ENCODE data around the gene EIF4G3. TPM values are rescaled to one million over a fixed set of nuclear protein-coding genes. Genes with fewer than 3 reads are reported as not detected.

The EIF4G3 gene
- total and polyA plus RNA-seq, 2 donors (not counting 3 experiments of a cell fraction or from before 2014, with no cell fraction given): 40.7 to 78.5 TPM

DNA sequence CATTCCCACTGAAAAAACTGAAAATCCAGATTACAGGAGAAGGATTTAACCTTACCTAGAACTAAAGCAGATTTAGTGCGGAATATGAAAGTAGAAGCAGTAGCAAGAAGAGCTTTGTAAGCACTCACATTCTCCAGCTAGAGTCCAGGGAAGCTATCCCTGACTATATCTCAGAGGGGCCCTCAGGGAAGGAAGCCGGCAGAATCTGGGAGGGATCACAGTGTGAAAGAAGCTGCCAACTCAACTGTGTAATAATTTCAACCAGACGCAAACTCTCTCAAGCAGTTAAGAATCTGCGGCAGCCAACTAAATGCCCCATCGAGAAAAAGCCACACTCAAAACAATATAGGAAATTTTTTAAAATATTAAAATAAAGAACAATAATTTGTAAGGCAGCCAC is 163.8 kb downstream of the EIF4G3 start:
- no TSS peak for BruUV-seq (replicated peaks)
- TF ChIP-seq, protein P1, sequence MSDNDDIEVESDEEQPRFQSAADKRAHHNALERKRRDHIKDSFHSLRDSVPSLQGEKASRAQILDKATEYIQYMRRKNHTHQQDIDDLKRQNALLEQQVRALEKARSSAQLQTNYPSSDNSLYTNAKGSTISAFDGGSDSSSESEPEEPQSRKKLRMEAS (IDR thresholded peaks at IDR 0.05; ENCODE audit: insufficient read depth, insufficient read length): no peak
- TF ChIP-seq JUN (IDR thresholded peaks at IDR 0.05; ENCODE audit: borderline replicate concordance, insufficient read depth, insufficient read length, low read depth) (no peak), FOS (IDR thresholded peaks at IDR 0.05; ENCODE audit: borderline replicate concordance, insufficient read depth, low read length) (no peak), MYC (IDR thresholded peaks at IDR 0.05; ENCODE audit: low read depth, low read length) (no peak), POLR2AphosphoS5 (IDR thresholded peaks at IDR 0.05; ENCODE audit: insufficient read depth, low read depth, low read length) (no peak), EZH2 (IDR thresholded peaks at IDR 0.05; ENCODE audit: borderline replicate concordance, low read depth, low read length, severe bottlenecking) (no peak)
- TF ChIP-seq, protein P2, sequence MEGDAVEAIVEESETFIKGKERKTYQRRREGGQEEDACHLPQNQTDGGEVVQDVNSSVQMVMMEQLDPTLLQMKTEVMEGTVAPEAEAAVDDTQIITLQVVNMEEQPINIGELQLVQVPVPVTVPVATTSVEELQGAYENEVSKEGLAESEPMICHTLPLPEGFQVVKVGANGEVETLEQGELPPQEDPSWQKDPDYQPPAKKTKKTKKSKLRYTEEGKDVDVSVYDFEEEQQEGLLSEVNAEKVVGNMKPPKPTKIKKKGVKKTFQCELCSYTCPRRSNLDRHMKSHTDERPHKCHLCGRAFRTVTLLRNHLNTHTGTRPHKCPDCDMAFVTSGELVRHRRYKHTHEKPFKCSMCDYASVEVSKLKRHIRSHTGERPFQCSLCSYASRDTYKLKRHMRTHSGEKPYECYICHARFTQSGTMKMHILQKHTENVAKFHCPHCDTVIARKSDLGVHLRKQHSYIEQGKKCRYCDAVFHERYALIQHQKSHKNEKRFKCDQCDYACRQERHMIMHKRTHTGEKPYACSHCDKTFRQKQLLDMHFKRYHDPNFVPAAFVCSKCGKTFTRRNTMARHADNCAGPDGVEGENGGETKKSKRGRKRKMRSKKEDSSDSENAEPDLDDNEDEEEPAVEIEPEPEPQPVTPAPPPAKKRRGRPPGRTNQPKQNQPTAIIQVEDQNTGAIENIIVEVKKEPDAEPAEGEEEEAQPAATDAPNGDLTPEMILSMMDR (IDR thresholded peaks at IDR 0.05; ENCODE audit: extremely low read depth in 1 of 2, insufficient read depth in 1 of 2, low read depth in 1 of 2, low read length in 2 of 2): no peak
- peaks cover 0 to 2% of the 10 kb centered on the region in 2 experiments for H3K36me3 ChIP-seq (ENCODE audit: control insufficient read depth in 2 of 2, extremely low read depth in 1 of 2, insufficient read depth in 2 of 2, low read length in 2 of 2)
- H3K9me1 ChIP-seq (replicated peaks; ENCODE audit: control insufficient read depth, extremely low read depth, insufficient read depth, low read length): no peaks in the 10 kb centered on the region
- H3K9me3 ChIP-seq (replicated peaks; ENCODE audit: control insufficient read depth, insufficient read depth, low read length): no peaks in the 10 kb centered on the region
- no peak for DNase-seq (ENCODE audit: low read depth, low spot score)
- no peak overlapping the region for H2AFZ ChIP-seq (ENCODE audit: low read depth, low read length)
- intact Hi-C loops (cut with micrococcal nuclease): no loop called here
- dilution Hi-C loops (cut with MboI; ENCODE audit: extremely low pct_ligation_motif_present, low sequenced_read_pairs): no loop called here
- peaks cover 2% of the 10 kb centered on the region for H4K20me1 ChIP-seq (replicated peaks; ENCODE audit: control insufficient read depth, extremely low read depth, insufficient read depth, low read length)
- H3K9ac ChIP-seq (replicated peaks; ENCODE audit: extremely low read depth, insufficient read depth, low read length): no peak overlapping the region
- no peaks in the 10 kb centered on the region for H3K27me3 ChIP-seq (ENCODE audit: control insufficient read depth in 2 of 2, insufficient read depth in 2 of 2, low read length in 2 of 2)
- CTCF ChIA-PET: interaction anchor here (0.6 to 1.3 kb wide), 3 partner anchors 10 to 169 kb away, joined by 3 to 4 read pairs (median 3); no protein-coding TSS in a partner anchor
- POLR2A ChIA-PET: no interaction called here
- no peak overlapping the region for H3K27ac ChIP-seq (ENCODE audit: insufficient read depth, low read depth, low read length)
- no peak overlapping the region for H3K4me3 ChIP-seq (replicated peaks in 1 of 3; ENCODE audit: insufficient read depth in 1 of 3, low read depth in 1 of 3, low read length in 3 of 3)
- H3K4me2 ChIP-seq (ENCODE audit: insufficient read depth, low read length): no peak overlapping the region
- H3K79me2 ChIP-seq (ENCODE audit: control insufficient read depth, insufficient read depth, low read length): peaks cover 56% of the 10 kb centered on the region
- no peak for FAIRE-seq
- no peaks in the 10 kb centered on the region for H3K4me1 ChIP-seq (ENCODE audit: control insufficient read depth, extremely low read depth, insufficient read depth, low read length)

Measured in endothelial cell of umbilical vein (primary cell).